SK-N-SH (cell line): ENCODE data around the gene PPP1R17. TPM values are rescaled to one million over a fixed set of nuclear protein-coding genes. Genes with fewer than 3 reads are reported as not detected.

Experiments
- CTCF ChIA-PET: fragments of 300-600, 350-600 bp; formaldehyde crosslinking; extraction: SDS; loops from one replicate; lab custom pipeline; 2021; lab: Yijun Ruan, JAX
- POLR2A ChIA-PET: fragments of 350-600 bp; sonication (Branson Sonifier 250); formaldehyde crosslinking; extraction: SDS; loops from one replicate; lab custom pipeline; 2020; ENCODE audit warnings: antibody characterized with exemption, inconsistent platforms; lab: Yijun Ruan, JAX
- DNase-seq: peaks from one replicate; pipeline ENCODE4 v3.0.0; 2012
- H2AFZ ChIP-seq: fragments of 200-600 bp; sonication (generic); 2 replicates; pipeline ENCODE4 v1.8.1; 2016; ENCODE audit warnings: antibody characterized with exemption, mild to moderate bottlenecking, low read depth
- H3F3A ChIP-seq: fragments of 200-600 bp; sonication (generic); replicated peaks from 2 replicates; pipeline ENCODE3; 2016; ENCODE audit warnings: antibody characterized with exemption, mild to moderate bottlenecking; ENCODE audit not compliant: insufficient read depth
- H3K27ac ChIP-seq, 2 experiments: fragments of 200-500 bp in 1 of 2; fragments of 200-600 bp in 1 of 2; sonication (Bioruptor generic) in 1 of 2; sonication (generic), shearing (Covaris generic) in 1 of 2; 2 replicates each; pipeline versions ENCODE4 v1.5.1 to v1.6.1; 2014 to 2016; ENCODE audit warnings: low read depth in 2 of 2, inconsistent platforms in 1 of 2, low read length in 1 of 2, mild to moderate bottlenecking in 1 of 2, mixed read lengths in 1 of 2
- H3K27me3 ChIP-seq: fragments of 200-600 bp; sonication (generic), shearing (Covaris generic); 2 replicates; pipeline ENCODE4 v1.6.1; 2016; ENCODE audit warnings: mixed run types; ENCODE audit not compliant: insufficient read depth
- H3K36me3 ChIP-seq, 2 experiments: fragments of 200-500 bp in 1 of 2; fragments of 200-600 bp in 1 of 2; sonication (Bioruptor generic) in 1 of 2; sonication (generic) in 1 of 2; replicated peaks in 1 of 2; 2 replicates each; pipeline versions ENCODE3 to v1.5.1; 2014 to 2016; ENCODE audit warnings: low read length in 1 of 2, mild to moderate bottlenecking in 1 of 2; ENCODE audit not compliant: insufficient read depth in 2 of 2, control insufficient read depth in 1 of 2
- H3K4me1 ChIP-seq, 2 experiments: fragments of 200-500 bp in 1 of 2; fragments of 200-600 bp in 1 of 2; sonication (Bioruptor generic) in 1 of 2; sonication (generic), shearing (Covaris generic) in 1 of 2; 2 replicates each; pipeline versions ENCODE4 v1.5.1 to v1.6.1; 2014 to 2016; ENCODE audit warnings: low read depth in 1 of 2, low read length in 1 of 2, mixed run types in 1 of 2; ENCODE audit not compliant: insufficient read depth in 2 of 2, control insufficient read depth in 1 of 2
- H3K4me2 ChIP-seq: fragments of 200-600 bp; sonication (generic), shearing (Covaris generic); 2 replicates; pipeline ENCODE4 v1.6.1; 2017; ENCODE audit warnings: mixed run types
- H3K4me3 ChIP-seq, 2 experiments: fragments of 200-500 bp in 1 of 2; fragments of 200-600 bp in 1 of 2; sonication (Bioruptor generic) in 1 of 2; sonication (generic), shearing (Covaris generic) in 1 of 2; 2 replicates each; pipeline versions ENCODE4 v1.5.1 to v1.8.1; 2014 to 2016; ENCODE audit warnings: low read depth in 2 of 2, inconsistent platforms in 1 of 2, low read length in 1 of 2, mild to moderate bottlenecking in 1 of 2, mixed read lengths in 1 of 2, moderate library complexity in 1 of 2
- H3K79me2 ChIP-seq: fragments of 200-600 bp; sonication (generic); 2 replicates; pipeline ENCODE4 v1.8.1; 2017; ENCODE audit warnings: mild to moderate bottlenecking; ENCODE audit not compliant: insufficient read depth
- H3K9ac ChIP-seq: fragments of 200-600 bp; sonication (generic); 2 replicates; pipeline ENCODE4 v1.6.1; 2017; ENCODE audit warnings: mixed run types
- H3K9me2 ChIP-seq: fragments of 200-600 bp; sonication (generic); 2 replicates; pipeline ENCODE4 v1.6.1; 2017; ENCODE audit warnings: mixed run types
- H3K9me3 ChIP-seq: fragments of 200-600 bp; sonication (generic); 2 replicates; pipeline ENCODE4 v1.6.1; 2017; ENCODE audit warnings: mixed run types, mild to moderate bottlenecking, moderate library complexity
- H4K20me1 ChIP-seq: fragments of 200-600 bp; sonication (generic); 2 replicates; pipeline ENCODE4 v1.6.1; 2017; ENCODE audit warnings: mild to moderate bottlenecking, mixed run types; ENCODE audit not compliant: insufficient read depth
- CHD2 ChIP-seq: fragments of 150-350 bp; IDR thresholded peaks from 2 replicates; pipeline ENCODE4 v1.6.1; 2018; ENCODE audit warnings: low read length; ENCODE audit not compliant: partially characterized antibody
- ELF1 ChIP-seq: IDR thresholded peaks from 2 replicates; pipeline ENCODE4 v1.4.0; 2012
- EZH2phosphoT487 ChIP-seq: fragments of 200-600 bp; sonication (generic); IDR thresholded peaks from 2 replicates; pipeline ENCODE4 v1.6.1; 2017; ENCODE audit warnings: low read depth, mixed run types, mild to moderate bottlenecking, antibody characterized with exemption, moderate library complexity, borderline replicate concordance
- FOXJ3 ChIP-seq: sonication (generic); formaldehyde crosslinking; IDR thresholded peaks from 2 replicates; pipeline ENCODE4 v1.5.1; 2020; ENCODE audit warnings: mild to moderate bottlenecking, missing genetic modification reagents
- JUND ChIP-seq: IDR thresholded peaks from 2 replicates; pipeline ENCODE4 v1.4.0; 2012
- MEF2A ChIP-seq: IDR thresholded peaks from 2 replicates; pipeline ENCODE4 v1.4.0; 2012; ENCODE audit warnings: low read depth, borderline replicate concordance
- MXI1 ChIP-seq: IDR thresholded peaks from 2 replicates; pipeline ENCODE4 v1.6.1; 2012; ENCODE audit warnings: mild to moderate bottlenecking, low read depth, low read length, improper control_type of control experiment
- NRF1 ChIP-seq: IDR thresholded peaks from 2 replicates; pipeline ENCODE4 v1.6.1; 2012; ENCODE audit warnings: low read depth, mild to moderate bottlenecking, low read length
- POLR2AphosphoS5 ChIP-seq: IDR thresholded peaks from 2 replicates; pipeline ENCODE4 v1.6.1; 2012; ENCODE audit warnings: low read depth, low read length
- RAD21 ChIP-seq: IDR thresholded peaks from 2 replicates; pipeline ENCODE4 v1.6.1; 2012; ENCODE audit warnings: mild to moderate bottlenecking, low read length
- RCOR1 ChIP-seq: fragments of 150-350 bp; IDR thresholded peaks from 2 replicates; pipeline ENCODE4 v1.6.1; 2017; ENCODE audit warnings: antibody characterized with exemption, low read length
- SMC3 ChIP-seq: IDR thresholded peaks from 2 replicates; pipeline ENCODE4 v1.6.1; 2012; ENCODE audit warnings: low read depth, low read length, improper control_type of control experiment
- TAF1 ChIP-seq: IDR thresholded peaks from 2 replicates; pipeline ENCODE4 v1.6.1; 2012; ENCODE audit warnings: low read depth, mild to moderate bottlenecking, low read length, moderate library complexity, borderline replicate concordance
- TEAD4 ChIP-seq: IDR thresholded peaks from 2 replicates; pipeline ENCODE4 v1.4.0; 2012; ENCODE audit warnings: mild to moderate bottlenecking, borderline replicate concordance; ENCODE audit not compliant: insufficient read depth
- WGBS: methylation state at CpG from one replicate; pipeline ENCODE4 v1.1.6; 2017; ENCODE audit warnings: low lambda C conversion rate; 5-methylcytosine and 5-hydroxymethylcytosine counted together
- polyA plus RNA-seq, 3 experiments: library from polyadenylated mRNA; depleted of rRNA; stranded (reverse); fragments of >200 nt; gene quantifications; 2 replicates each; pipeline ENCODE4 v1.2.3, GENCODE V29; 2012
- TF ChIP-seq, protein P1 (sequence below): fragments of 150-350 bp; IDR thresholded peaks from 2 replicates; pipeline ENCODE4 v1.6.1; 2017; ENCODE audit warnings: antibody characterized with exemption, low read length, low read depth, borderline replicate concordance
- TF ChIP-seq, protein P2 (sequence below): fragments of 150-350 bp; IDR thresholded peaks from 2 replicates; pipeline ENCODE4 v1.6.1; 2016; ENCODE audit warnings: mild to moderate bottlenecking, low read depth, low read length
- TF ChIP-seq, protein P3 (sequence below): IDR thresholded peaks from 2 replicates; pipeline ENCODE4 v1.6.1; 2012; ENCODE audit warnings: mild to moderate bottlenecking, low read depth, low read length, moderate library complexity
- TF ChIP-seq, protein P4 (sequence below): fragments of 200-600 bp; sonication (generic); IDR thresholded peaks from 2 replicates; pipeline ENCODE4 v1.6.1; 2017; ENCODE audit warnings: antibody characterized with exemption, mild to moderate bottlenecking, moderate library complexity

The PPP1R17 gene
- polyA plus RNA-seq, 1 of the 3 experiments (the other 2 are of a cell fraction): not detected

DNA sequence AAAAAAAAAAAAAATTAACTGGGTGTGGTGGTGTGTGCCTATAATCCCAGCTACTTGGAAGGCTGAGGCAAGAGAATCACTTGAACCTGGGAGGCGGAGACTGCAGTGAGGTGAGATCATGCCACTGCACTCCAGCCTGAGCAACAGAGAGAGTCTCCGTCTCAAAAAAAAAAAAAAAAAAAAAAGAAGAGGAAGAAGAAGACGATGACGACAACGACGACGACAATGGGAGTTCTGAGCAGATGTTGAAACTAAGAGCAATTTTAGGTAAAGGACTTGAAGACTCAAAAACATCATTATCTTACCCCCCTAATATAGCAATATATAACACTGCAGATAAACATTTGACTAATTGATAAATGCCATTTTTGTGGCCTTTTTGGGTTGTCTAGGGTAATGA lies 39.5 kb upstream of the PPP1R17 start:
- Histone ChIP-seq H2AFZ (no peak overlapping the region), H3K4me2 (no peak overlapping the region), H4K20me1 (no peaks in the 10 kb centered on the region), H3K79me2 (no peaks in the 10 kb centered on the region), H3K27me3 (peaks cover 26% of the 10 kb centered on the region), H3K9me2 (no peaks in the 10 kb centered on the region), H3F3A (no peaks in the 10 kb centered on the region), H3K9ac (no peak overlapping the region), H3K36me3 (no peaks in the 10 kb centered on the region), H3K4me3 (no peak overlapping the region), H3K4me1 (no peaks in the 10 kb centered on the region), H3K27ac (no peak overlapping the region), H3K9me3 (no peaks in the 10 kb centered on the region)
- TF ChIP-seq NRF1 (no peak), MXI1 (no peak), TEAD4 (no peak), RAD21 (no peak), MEF2A (no peak), CHD2 (no peak), EZH2phosphoT487 (no peak), ELF1 (no peak), RCOR1 (no peak), TAF1 (no peak), POLR2AphosphoS5 (no peak), SMC3 (no peak), JUND (no peak), FOXJ3 (CRISPR knock-in tag) (no peak)
- TF ChIP-seq, protein P1, sequence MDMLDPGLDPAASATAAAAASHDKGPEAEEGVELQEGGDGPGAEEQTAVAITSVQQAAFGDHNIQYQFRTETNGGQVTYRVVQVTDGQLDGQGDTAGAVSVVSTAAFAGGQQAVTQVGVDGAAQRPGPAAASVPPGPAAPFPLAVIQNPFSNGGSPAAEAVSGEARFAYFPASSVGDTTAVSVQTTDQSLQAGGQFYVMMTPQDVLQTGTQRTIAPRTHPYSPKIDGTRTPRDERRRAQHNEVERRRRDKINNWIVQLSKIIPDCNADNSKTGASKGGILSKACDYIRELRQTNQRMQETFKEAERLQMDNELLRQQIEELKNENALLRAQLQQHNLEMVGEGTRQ: no peak
- TF ChIP-seq, protein P2, sequence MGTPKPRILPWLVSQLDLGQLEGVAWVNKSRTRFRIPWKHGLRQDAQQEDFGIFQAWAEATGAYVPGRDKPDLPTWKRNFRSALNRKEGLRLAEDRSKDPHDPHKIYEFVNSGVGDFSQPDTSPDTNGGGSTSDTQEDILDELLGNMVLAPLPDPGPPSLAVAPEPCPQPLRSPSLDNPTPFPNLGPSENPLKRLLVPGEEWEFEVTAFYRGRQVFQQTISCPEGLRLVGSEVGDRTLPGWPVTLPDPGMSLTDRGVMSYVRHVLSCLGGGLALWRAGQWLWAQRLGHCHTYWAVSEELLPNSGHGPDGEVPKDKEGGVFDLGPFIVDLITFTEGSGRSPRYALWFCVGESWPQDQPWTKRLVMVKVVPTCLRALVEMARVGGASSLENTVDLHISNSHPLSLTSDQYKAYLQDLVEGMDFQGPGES: no peak
- TF ChIP-seq, protein P3, sequence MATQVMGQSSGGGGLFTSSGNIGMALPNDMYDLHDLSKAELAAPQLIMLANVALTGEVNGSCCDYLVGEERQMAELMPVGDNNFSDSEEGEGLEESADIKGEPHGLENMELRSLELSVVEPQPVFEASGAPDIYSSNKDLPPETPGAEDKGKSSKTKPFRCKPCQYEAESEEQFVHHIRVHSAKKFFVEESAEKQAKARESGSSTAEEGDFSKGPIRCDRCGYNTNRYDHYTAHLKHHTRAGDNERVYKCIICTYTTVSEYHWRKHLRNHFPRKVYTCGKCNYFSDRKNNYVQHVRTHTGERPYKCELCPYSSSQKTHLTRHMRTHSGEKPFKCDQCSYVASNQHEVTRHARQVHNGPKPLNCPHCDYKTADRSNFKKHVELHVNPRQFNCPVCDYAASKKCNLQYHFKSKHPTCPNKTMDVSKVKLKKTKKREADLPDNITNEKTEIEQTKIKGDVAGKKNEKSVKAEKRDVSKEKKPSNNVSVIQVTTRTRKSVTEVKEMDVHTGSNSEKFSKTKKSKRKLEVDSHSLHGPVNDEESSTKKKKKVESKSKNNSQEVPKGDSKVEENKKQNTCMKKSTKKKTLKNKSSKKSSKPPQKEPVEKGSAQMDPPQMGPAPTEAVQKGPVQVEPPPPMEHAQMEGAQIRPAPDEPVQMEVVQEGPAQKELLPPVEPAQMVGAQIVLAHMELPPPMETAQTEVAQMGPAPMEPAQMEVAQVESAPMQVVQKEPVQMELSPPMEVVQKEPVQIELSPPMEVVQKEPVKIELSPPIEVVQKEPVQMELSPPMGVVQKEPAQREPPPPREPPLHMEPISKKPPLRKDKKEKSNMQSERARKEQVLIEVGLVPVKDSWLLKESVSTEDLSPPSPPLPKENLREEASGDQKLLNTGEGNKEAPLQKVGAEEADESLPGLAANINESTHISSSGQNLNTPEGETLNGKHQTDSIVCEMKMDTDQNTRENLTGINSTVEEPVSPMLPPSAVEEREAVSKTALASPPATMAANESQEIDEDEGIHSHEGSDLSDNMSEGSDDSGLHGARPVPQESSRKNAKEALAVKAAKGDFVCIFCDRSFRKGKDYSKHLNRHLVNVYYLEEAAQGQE: no peak
- TF ChIP-seq, protein P4, sequence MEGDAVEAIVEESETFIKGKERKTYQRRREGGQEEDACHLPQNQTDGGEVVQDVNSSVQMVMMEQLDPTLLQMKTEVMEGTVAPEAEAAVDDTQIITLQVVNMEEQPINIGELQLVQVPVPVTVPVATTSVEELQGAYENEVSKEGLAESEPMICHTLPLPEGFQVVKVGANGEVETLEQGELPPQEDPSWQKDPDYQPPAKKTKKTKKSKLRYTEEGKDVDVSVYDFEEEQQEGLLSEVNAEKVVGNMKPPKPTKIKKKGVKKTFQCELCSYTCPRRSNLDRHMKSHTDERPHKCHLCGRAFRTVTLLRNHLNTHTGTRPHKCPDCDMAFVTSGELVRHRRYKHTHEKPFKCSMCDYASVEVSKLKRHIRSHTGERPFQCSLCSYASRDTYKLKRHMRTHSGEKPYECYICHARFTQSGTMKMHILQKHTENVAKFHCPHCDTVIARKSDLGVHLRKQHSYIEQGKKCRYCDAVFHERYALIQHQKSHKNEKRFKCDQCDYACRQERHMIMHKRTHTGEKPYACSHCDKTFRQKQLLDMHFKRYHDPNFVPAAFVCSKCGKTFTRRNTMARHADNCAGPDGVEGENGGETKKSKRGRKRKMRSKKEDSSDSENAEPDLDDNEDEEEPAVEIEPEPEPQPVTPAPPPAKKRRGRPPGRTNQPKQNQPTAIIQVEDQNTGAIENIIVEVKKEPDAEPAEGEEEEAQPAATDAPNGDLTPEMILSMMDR: no peak
- ChIA-PET POLR2A (no interaction called here), CTCF (no interaction called here)
- WGBS: 22% methylated on average over 7 of the region's 7 CpGs
- no peak for DNase-seq
